ENCODE measurements around the gene TMEM91. TPM values are rescaled to one million over a fixed set of nuclear protein-coding genes. Genes with fewer than 3 reads are reported as not detected.
"Not testable (repeated sequence)": the region's sequence is repeated elsewhere in the genome, so short reads cannot be mapped to it uniquely, and the experiment has no call there.

TMEM91 gene
- polyA plus RNA-seq, 1 donor (not counting 4 experiments of a cell fraction or from before 2014, with no cell fraction given) = 6.3 TPM

- FAIRE-seq = no peak
- no peaks in the 10 kb centered on the region for H3K79me2 ChIP-seq (ENCODE audit: control insufficient read depth, insufficient read depth, low read length)
- no peak for DNase-seq (ENCODE audit: low read depth, low spot score)
- no peak overlapping the region for H2AFZ ChIP-seq (ENCODE audit: control insufficient read depth, low read length)
- H3K27me3 ChIP-seq (ENCODE audit: control insufficient read depth, extremely low read depth, insufficient read depth, low read length) = no peaks in the 10 kb centered on the region
- no peak overlapping the region for H3K9ac ChIP-seq (ENCODE audit: control insufficient read depth, extremely low read depth, insufficient read depth, low read length)
- no peaks in the 10 kb centered on the region for H3K9me3 ChIP-seq (ENCODE audit: control insufficient read depth, low read depth, low read length)
- TF ChIP-seq CTCF (optimal IDR thresholded peaks at IDR 0.05 in 1 of 3, IDR thresholded peaks at IDR 0.05 in 1 of 3, conservative IDR thresholded peaks at IDR 0.05 in 1 of 3; ENCODE audit: extremely low read depth in 1 of 3, insufficient read depth in 2 of 3, low read length in 3 of 3) = no peak
- no peak for TF ChIP-seq EZH2 (IDR thresholded peaks at IDR 0.05; ENCODE audit: low read length)
- peaks cover 5% of the 10 kb centered on the region for H3K4me1 ChIP-seq (ENCODE audit: control insufficient read depth, extremely low read depth, insufficient read depth, low read length)
- H3K36me3 ChIP-seq (ENCODE audit: control insufficient read depth in 2 of 2, extremely low read depth in 1 of 2, insufficient read depth in 2 of 2, low read length in 2 of 2) = peaks cover 0 to 2% of the 10 kb centered on the region in 2 experiments
- no peak overlapping the region for H3K27ac ChIP-seq (ENCODE audit: control insufficient read depth, insufficient read depth, low read length)
- no peaks in the 10 kb centered on the region for H3K9me1 ChIP-seq (ENCODE audit: control insufficient read depth, extremely low read depth, insufficient read depth, low read length)
- no peak overlapping the region for H3K4me3 ChIP-seq (ENCODE audit: control insufficient read depth in 2 of 3, extremely low read depth in 1 of 3, insufficient read depth in 2 of 3, low read depth in 1 of 3, low read length in 3 of 3)
- H4K20me1 ChIP-seq (ENCODE audit: control insufficient read depth, extremely low read depth, insufficient read depth, low read length) = no peaks in the 10 kb centered on the region
- dilution Hi-C loops (cut with MboI; ENCODE audit: extremely low pct_ligation_motif_present, low sequenced_read_pairs) = no loop called here
- H3K4me2 ChIP-seq (ENCODE audit: control insufficient read depth, extremely low read depth, insufficient read depth, low read depth, low read length) = no peak overlapping the region
Measured at GRCh38 chr19:41408256-41408655, 31.9 kb downstream of the TMEM91 start.

GRCh38 chr19:41408846-41409245, 32.5 kb downstream of the TMEM91 start:
- H3K9me1 ChIP-seq (ENCODE audit: control insufficient read depth, extremely low read depth, insufficient read depth, low read length); H3K27me3 ChIP-seq (ENCODE audit: control insufficient read depth, extremely low read depth, insufficient read depth, low read length); dilution Hi-C loops (cut with MboI; ENCODE audit: extremely low pct_ligation_motif_present, low sequenced_read_pairs); FAIRE-seq; H3K4me1 ChIP-seq (ENCODE audit: control insufficient read depth, extremely low read depth, insufficient read depth, low read length); H3K9me3 ChIP-seq (ENCODE audit: control insufficient read depth, low read depth, low read length); H3K4me2 ChIP-seq (ENCODE audit: control insufficient read depth, extremely low read depth, insufficient read depth, low read depth, low read length); DNase-seq (ENCODE audit: low read depth, low spot score); H3K9ac ChIP-seq (ENCODE audit: control insufficient read depth, extremely low read depth, insufficient read depth, low read length); H3K4me3 ChIP-seq (ENCODE audit: control insufficient read depth in 2 of 3, extremely low read depth in 1 of 3, insufficient read depth in 2 of 3, low read depth in 1 of 3, low read length in 3 of 3); H3K27ac ChIP-seq (ENCODE audit: control insufficient read depth, insufficient read depth, low read length); H3K36me3 ChIP-seq (ENCODE audit: control insufficient read depth in 2 of 2, extremely low read depth in 1 of 2, insufficient read depth in 2 of 2, low read length in 2 of 2); H4K20me1 ChIP-seq (ENCODE audit: control insufficient read depth, extremely low read depth, insufficient read depth, low read length); H3K79me2 ChIP-seq (ENCODE audit: control insufficient read depth, insufficient read depth, low read length); H2AFZ ChIP-seq (ENCODE audit: control insufficient read depth, low read length): not testable (repeated sequence)

- Histone ChIP-seq H3K9me1 (ENCODE audit: control insufficient read depth, extremely low read depth, insufficient read depth, low read length) (no peaks in the 10 kb centered on the region), H3K79me2 (ENCODE audit: control insufficient read depth, insufficient read depth, low read length) (no peaks in the 10 kb centered on the region), H4K20me1 (ENCODE audit: control insufficient read depth, extremely low read depth, insufficient read depth, low read length) (no peaks in the 10 kb centered on the region), H3K9me3 (ENCODE audit: control insufficient read depth, low read depth, low read length) (no peaks in the 10 kb centered on the region), H2AFZ (ENCODE audit: control insufficient read depth, low read length) (no peak overlapping the region), H3K9ac (ENCODE audit: control insufficient read depth, extremely low read depth, insufficient read depth, low read length) (no peak overlapping the region), H3K4me3 (ENCODE audit: control insufficient read depth in 2 of 3, extremely low read depth in 1 of 3, insufficient read depth in 2 of 3, low read depth in 1 of 3, low read length in 3 of 3) (no peak overlapping the region), H3K4me1 (ENCODE audit: control insufficient read depth, extremely low read depth, insufficient read depth, low read length) (peaks cover 5% of the 10 kb centered on the region), H3K36me3 (ENCODE audit: control insufficient read depth in 2 of 2, extremely low read depth in 1 of 2, insufficient read depth in 2 of 2, low read length in 2 of 2) (peaks cover 0 to 2% of the 10 kb centered on the region in 2 experiments), H3K27me3 (ENCODE audit: control insufficient read depth, extremely low read depth, insufficient read depth, low read length) (no peaks in the 10 kb centered on the region), H3K4me2 (ENCODE audit: control insufficient read depth, extremely low read depth, insufficient read depth, low read depth, low read length) (no peak overlapping the region), H3K27ac (ENCODE audit: control insufficient read depth, insufficient read depth, low read length) (no peak overlapping the region)
- dilution Hi-C loops (cut with MboI; ENCODE audit: extremely low pct_ligation_motif_present, low sequenced_read_pairs) = no loop called here
- FAIRE-seq (no peak), DNase-seq (ENCODE audit: low read depth, low spot score) (no peak)
- TF ChIP-seq EZH2 (IDR thresholded peaks at IDR 0.05; ENCODE audit: low read length) (no peak), CTCF (optimal IDR thresholded peaks at IDR 0.05 in 1 of 3, IDR thresholded peaks at IDR 0.05 in 1 of 3, conservative IDR thresholded peaks at IDR 0.05 in 1 of 3; ENCODE audit: extremely low read depth in 1 of 3, insufficient read depth in 2 of 3, low read length in 3 of 3) (no peak)
Measured at GRCh38 chr19:41409288-41409687, 33.0 kb downstream of the TMEM91 start.

Measured in keratinocyte (primary cell).